Ishikawa (cell line): ENCODE data around the gene MYL2.

ENCODE experiments used
- CEBPB ChIP-seq: IDR thresholded peaks from 2 replicates; pipeline ENCODE4 v1.6.1; 2012
- CREB1 ChIP-seq: IDR thresholded peaks from 2 replicates; pipeline ENCODE4 v1.6.1; 2012; ENCODE audit warnings: low read depth
- EGR1 ChIP-seq: IDR thresholded peaks from 2 replicates; pipeline ENCODE4 v1.6.1; 2012
- EP300 ChIP-seq: IDR thresholded peaks from 2 replicates; pipeline ENCODE4 v1.6.1; 2012; ENCODE audit warnings: borderline replicate concordance
- FOXM1 ChIP-seq: IDR thresholded peaks from 2 replicates; pipeline ENCODE4 v1.6.1; 2012; ENCODE audit warnings: low read depth, borderline replicate concordance
- MAX ChIP-seq: IDR thresholded peaks from 2 replicates; pipeline ENCODE4 v1.6.1; 2012
- NFIC ChIP-seq: IDR thresholded peaks from 2 replicates; pipeline ENCODE4 v1.6.1; 2012
- RAD21 ChIP-seq: IDR thresholded peaks from 2 replicates; pipeline ENCODE4 v1.6.1; 2012; ENCODE audit warnings: low read depth
- TAF1 ChIP-seq: IDR thresholded peaks from 2 replicates; pipeline ENCODE4 v1.6.1; 2012; ENCODE audit warnings: low read depth, mild to moderate bottlenecking
- TCF12 ChIP-seq: IDR thresholded peaks from 2 replicates; pipeline ENCODE4 v1.6.1; 2012; ENCODE audit warnings: low read depth
- TEAD4 ChIP-seq: IDR thresholded peaks from 2 replicates; pipeline ENCODE4 v1.6.1; 2012
- YY1 ChIP-seq: IDR thresholded peaks from 2 replicates; pipeline ENCODE4 v1.6.1; 2012; ENCODE audit warnings: low read depth
- ZBTB7A ChIP-seq: IDR thresholded peaks from 2 replicates; pipeline ENCODE4 v1.6.1; 2012; ENCODE audit warnings: low read depth
- TF ChIP-seq, protein P1 (sequence below): IDR thresholded peaks from 2 replicates; pipeline ENCODE4 v1.6.1; 2012; ENCODE audit warnings: low read depth, mild to moderate bottlenecking
- TF ChIP-seq, protein P2 (sequence below): IDR thresholded peaks from 2 replicates; pipeline ENCODE4 v1.6.1; 2012

Gene MYL2

DNA sequence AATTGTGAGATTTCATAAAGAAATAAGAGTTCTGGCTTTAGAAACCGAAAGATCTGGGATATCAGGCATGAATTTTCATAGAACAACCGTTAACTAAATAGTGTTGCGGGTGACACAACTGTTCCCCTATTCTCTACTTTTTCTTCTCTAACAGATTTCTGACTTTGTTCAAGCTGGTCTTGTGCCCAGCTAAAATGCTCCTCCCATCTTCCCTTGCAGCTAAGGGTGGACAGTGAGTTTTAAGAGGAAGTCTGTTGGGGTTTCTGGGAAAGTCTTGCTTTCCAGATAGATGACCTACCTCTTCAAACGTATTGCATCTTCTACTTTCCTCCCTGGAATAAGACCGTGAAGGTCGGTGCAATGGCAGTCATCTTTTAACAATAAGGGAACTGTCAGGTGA is 54.9 kb downstream of the MYL2 start:
- TF ChIP-seq, protein P1, sequence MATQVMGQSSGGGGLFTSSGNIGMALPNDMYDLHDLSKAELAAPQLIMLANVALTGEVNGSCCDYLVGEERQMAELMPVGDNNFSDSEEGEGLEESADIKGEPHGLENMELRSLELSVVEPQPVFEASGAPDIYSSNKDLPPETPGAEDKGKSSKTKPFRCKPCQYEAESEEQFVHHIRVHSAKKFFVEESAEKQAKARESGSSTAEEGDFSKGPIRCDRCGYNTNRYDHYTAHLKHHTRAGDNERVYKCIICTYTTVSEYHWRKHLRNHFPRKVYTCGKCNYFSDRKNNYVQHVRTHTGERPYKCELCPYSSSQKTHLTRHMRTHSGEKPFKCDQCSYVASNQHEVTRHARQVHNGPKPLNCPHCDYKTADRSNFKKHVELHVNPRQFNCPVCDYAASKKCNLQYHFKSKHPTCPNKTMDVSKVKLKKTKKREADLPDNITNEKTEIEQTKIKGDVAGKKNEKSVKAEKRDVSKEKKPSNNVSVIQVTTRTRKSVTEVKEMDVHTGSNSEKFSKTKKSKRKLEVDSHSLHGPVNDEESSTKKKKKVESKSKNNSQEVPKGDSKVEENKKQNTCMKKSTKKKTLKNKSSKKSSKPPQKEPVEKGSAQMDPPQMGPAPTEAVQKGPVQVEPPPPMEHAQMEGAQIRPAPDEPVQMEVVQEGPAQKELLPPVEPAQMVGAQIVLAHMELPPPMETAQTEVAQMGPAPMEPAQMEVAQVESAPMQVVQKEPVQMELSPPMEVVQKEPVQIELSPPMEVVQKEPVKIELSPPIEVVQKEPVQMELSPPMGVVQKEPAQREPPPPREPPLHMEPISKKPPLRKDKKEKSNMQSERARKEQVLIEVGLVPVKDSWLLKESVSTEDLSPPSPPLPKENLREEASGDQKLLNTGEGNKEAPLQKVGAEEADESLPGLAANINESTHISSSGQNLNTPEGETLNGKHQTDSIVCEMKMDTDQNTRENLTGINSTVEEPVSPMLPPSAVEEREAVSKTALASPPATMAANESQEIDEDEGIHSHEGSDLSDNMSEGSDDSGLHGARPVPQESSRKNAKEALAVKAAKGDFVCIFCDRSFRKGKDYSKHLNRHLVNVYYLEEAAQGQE, result no peak
- TF ChIP-seq FOXM1 (no peak), TEAD4 (no peak), NFIC (no peak)
- TF ChIP-seq, protein P2, sequence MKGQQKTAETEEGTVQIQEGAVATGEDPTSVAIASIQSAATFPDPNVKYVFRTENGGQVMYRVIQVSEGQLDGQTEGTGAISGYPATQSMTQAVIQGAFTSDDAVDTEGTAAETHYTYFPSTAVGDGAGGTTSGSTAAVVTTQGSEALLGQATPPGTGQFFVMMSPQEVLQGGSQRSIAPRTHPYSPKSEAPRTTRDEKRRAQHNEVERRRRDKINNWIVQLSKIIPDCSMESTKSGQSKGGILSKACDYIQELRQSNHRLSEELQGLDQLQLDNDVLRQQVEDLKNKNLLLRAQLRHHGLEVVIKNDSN, result no peak

DNA sequence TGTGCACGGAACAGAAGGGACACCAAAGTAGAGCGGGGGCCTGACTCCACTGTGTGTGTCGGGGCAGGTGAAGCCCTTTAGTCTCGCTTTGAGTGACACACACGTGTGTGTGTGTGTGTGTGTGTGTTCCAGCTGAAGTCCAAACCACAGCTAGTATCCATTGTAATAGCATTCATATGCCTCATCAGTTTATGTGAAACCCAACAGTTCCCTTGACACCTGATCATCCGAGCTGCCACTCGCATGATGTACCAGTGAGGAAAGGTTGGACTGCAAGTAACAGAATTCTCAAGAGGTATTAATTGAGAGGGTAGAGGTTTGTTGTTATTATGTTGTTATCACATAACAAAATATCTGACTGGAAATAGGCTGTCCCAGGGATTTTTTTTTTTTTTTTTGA is 57.2 kb downstream of the MYL2 start:
- TF ChIP-seq RAD21 (no peak), EP300 (no peak), FOXM1 (no peak), MAX (no peak), TAF1 (no peak), CEBPB (no peak), YY1 (no peak), CREB1 (no peak), ZBTB7A (no peak), TEAD4 (no peak), TCF12 (no peak), EGR1 (no peak), NFIC (no peak)
- TF ChIP-seq, protein P1, result no peak
- TF ChIP-seq, protein P2, result no peak

DNA sequence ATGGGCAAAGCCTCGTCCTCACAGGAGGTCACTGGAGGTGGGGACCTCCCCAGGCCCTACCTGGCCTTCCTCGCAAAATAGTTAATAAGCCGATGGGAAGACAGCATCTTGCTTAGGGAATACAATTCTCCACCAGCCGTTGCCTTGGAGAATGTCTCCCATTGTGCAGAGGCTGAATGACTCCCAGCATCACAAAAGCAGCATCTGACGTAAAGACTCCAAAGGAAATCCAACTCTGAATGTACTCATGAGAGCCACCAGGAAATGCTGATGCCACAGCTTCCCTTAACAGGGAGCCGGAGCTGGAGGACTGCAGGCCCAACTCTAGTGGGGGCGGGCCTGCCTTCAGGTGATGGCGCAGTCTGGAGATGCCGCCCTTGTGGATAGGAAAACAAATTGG is 58.0 kb downstream of the MYL2 start:
- no peak for TF ChIP-seq EGR1
- TF ChIP-seq CREB1, result no peak
- no peak for TF ChIP-seq ZBTB7A
- TF ChIP-seq, protein P2, result no peak
- no peak for TF ChIP-seq YY1
- no peak for TF ChIP-seq MAX
- TF ChIP-seq TCF12, result no peak
- TF ChIP-seq FOXM1, result no peak
- TF ChIP-seq RAD21, result no peak
- TF ChIP-seq TAF1, result no peak
- TF ChIP-seq, protein P1, result no peak
- TF ChIP-seq EP300, result no peak
- no peak for TF ChIP-seq NFIC
- no peak for TF ChIP-seq TEAD4

GRCh38 chr12:110861729-110862128 is 58.6 kb downstream of the MYL2 start:
- TF ChIP-seq, protein P1, result no peak
- TF ChIP-seq, protein P2, result no peak
- TF ChIP-seq TEAD4, result no peak
- no peak for TF ChIP-seq MAX
- TF ChIP-seq RAD21, result no peak
- no peak for TF ChIP-seq NFIC
- no peak for TF ChIP-seq FOXM1
- TF ChIP-seq EGR1, result no peak
- no peak for TF ChIP-seq YY1
- no peak for TF ChIP-seq TAF1
- TF ChIP-seq CREB1, result no peak
- no peak for TF ChIP-seq EP300
- TF ChIP-seq ZBTB7A, result no peak
- TF ChIP-seq TCF12, result no peak
- TF ChIP-seq CEBPB, result no peak
